Activated B cell treated with CpG ODN at 0.5 μM for 24 hours (primary cell): ENCODE results near the gene ITGB2. TPM values are rescaled to one million over a fixed set of nuclear protein-coding genes. Genes with fewer than 3 reads are reported as not detected.

ENCODE experiments used
- ATAC-seq: fragments of 200-7000 bp; cut with Tn5 transposase; one replicate; pipeline ENCODE4 v1.10.0; 2021; ENCODE audit warnings: low read depth, mild to moderate bottlenecking, moderate library complexity
- CTCF ChIA-PET: fragments of 350-600 bp; sonication (Branson Sonifier 250); formaldehyde crosslinking; loops from one replicate; lab custom pipeline; 2021; ENCODE audit warnings: antibody characterized with exemption; lab: Charles Lee
- POLR2A ChIA-PET: fragments of 350-600 bp; sonication (Branson Sonifier 250); formaldehyde crosslinking; loops from one replicate; lab custom pipeline; 2021; ENCODE audit warnings: antibody characterized with exemption; lab: Charles Lee
- DNase-seq: peaks from one replicate; pipeline ENCODE4 v3.0.0; 2022
- H3K27ac Mint-ChIP-seq: one replicate; pipeline ENCODE4 v1.8.0; 2020; ENCODE audit warnings: mixed read lengths
- H3K27me3 Mint-ChIP-seq: one replicate; pipeline ENCODE4 v1.8.0; 2021; ENCODE audit warnings: mixed read lengths
- H3K36me3 Mint-ChIP-seq: one replicate; pipeline ENCODE4 v1.8.0; 2021; ENCODE audit warnings: low read depth, mixed read lengths
- H3K4me1 Mint-ChIP-seq: one replicate; pipeline ENCODE4 v1.8.0; 2021; ENCODE audit warnings: mixed read lengths
- H3K4me3 Mint-ChIP-seq: one replicate; pipeline ENCODE4 v1.8.0; 2020; ENCODE audit warnings: mild to moderate bottlenecking, mixed read lengths
- H3K9me3 Mint-ChIP-seq: one replicate; pipeline ENCODE4 v1.8.0; 2020; ENCODE audit warnings: mixed read lengths
- intact Hi-C: fragments of 100-400 bp; cut with micrococcal nuclease; formaldehyde crosslinking; loops from one replicate; pipeline ENCODE4 v1.15.1; 2024
- total RNA-seq: library from RNA; stranded (reverse); gene quantifications from 2 replicates; pipeline ENCODE4 v1.2.3, GENCODE V29; 2022
- TF ChIP-seq, protein P1 (sequence below): fragments of 200-600 bp; IDR thresholded peaks from one replicate; pipeline ENCODE4 v1.8.0; 2022; ENCODE audit warnings: antibody characterized with exemption, mild to moderate bottlenecking

ITGB2 gene
- 124 and 131 TPM in 2 replicates for total RNA-seq

DNA sequence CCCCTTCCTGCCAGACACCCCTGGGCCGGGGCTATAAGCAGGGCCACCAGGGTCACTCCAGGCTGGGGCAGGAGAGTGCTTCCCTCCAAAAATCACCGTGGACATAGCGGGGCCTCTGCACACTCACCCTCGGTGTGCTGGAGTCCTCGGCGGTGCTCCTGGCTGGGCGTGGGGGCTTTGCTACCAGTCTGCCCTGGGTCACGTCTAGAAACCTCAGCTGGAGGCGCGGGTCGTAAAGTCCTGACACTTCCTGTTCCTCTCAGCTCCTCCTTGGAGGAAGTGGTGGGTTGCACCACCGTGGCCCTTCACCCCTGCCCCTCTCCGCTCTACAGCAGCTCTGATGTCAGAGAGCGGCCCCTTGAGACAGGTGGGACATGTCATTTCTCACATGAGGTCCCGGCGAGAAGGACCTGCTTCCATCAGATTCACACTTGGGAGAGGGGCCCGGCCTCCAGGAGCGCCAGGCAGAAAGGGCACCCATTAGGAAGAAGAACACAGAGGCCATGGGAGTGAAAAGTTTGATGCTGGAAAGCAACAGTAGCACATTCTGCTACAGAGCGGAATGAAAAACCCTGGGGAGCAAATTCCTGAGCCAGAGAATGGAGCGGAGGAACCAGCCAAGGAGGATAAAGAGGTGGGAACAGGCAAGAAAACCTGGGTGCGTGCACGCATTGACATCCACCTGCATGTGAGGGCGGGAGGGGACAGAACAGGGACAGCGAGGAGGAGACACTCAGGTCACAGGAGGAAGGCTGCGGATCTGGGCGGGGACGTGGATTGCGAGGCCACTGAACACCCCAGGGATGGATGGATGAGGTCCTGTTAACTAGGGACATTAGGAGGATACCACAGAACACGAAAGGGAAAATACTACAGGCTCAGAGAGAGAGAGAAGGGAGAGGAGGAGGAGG lies at the start of gene ITGB2:
TSS of gene ITGB2 (minus strand) at position 206 of the 911 bp plus-strand sequence. CDS start 10,117 bp downstream, outside the sequence.
- Mint-ChIP-seq H3K4me1 (peaks cover 89% of the 10 kb centered on the region), H3K9me3 (no peaks in the 10 kb centered on the region), H3K27me3 (no peaks in the 10 kb centered on the region), H3K27ac (peak within 1 kb of the TSS; percentile 94), H3K36me3 (peaks cover 15% of the 10 kb centered on the region), H3K4me3 (peak within 1 kb of the TSS; percentile 90)
- peak; percentile 69 for DNase-seq
- POLR2A ChIA-PET, result interaction anchor here (0.6 to 3.5 kb wide), 9 partner anchors 9 to 120 kb away, joined by 3 to 68 read pairs (median 4); partner anchors contain the start of genes PTTG1IP and UBE2G2
- TF ChIP-seq, protein P1, sequence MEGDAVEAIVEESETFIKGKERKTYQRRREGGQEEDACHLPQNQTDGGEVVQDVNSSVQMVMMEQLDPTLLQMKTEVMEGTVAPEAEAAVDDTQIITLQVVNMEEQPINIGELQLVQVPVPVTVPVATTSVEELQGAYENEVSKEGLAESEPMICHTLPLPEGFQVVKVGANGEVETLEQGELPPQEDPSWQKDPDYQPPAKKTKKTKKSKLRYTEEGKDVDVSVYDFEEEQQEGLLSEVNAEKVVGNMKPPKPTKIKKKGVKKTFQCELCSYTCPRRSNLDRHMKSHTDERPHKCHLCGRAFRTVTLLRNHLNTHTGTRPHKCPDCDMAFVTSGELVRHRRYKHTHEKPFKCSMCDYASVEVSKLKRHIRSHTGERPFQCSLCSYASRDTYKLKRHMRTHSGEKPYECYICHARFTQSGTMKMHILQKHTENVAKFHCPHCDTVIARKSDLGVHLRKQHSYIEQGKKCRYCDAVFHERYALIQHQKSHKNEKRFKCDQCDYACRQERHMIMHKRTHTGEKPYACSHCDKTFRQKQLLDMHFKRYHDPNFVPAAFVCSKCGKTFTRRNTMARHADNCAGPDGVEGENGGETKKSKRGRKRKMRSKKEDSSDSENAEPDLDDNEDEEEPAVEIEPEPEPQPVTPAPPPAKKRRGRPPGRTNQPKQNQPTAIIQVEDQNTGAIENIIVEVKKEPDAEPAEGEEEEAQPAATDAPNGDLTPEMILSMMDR, result no peak
- intact Hi-C loops, result loop anchor here (1.0 to 10.0 kb wide), 4 partner anchors 9 to 586 kb away; partner anchors contain the start of gene CFAP410
- CTCF ChIA-PET, result interaction anchor here (0.6 to 1.6 kb wide), 6 partner anchors 11 to 120 kb away, joined by 3 to 7 read pairs (median 4); no protein-coding TSS in a partner anchor
- ATAC-seq, result peak; percentile 91

GRCh38 chr21:44969931-44970755 lies 49.4 kb upstream of the ITGB2 start:
- Mint-ChIP-seq H3K9me3 (no peaks in the 10 kb centered on the region), H3K27ac (no peak overlapping the region), H3K36me3 (peaks cover 28% of the 10 kb centered on the region), H3K4me1 (peaks cover 17% of the 10 kb centered on the region), H3K4me3 (no peak overlapping the region), H3K27me3 (no peaks in the 10 kb centered on the region)
- ChIA-PET CTCF (interaction anchor here (1.3 kb wide), 1 partner anchor 167 kb away, joined by 4 read pairs; no protein-coding TSS in a partner anchor), POLR2A (no interaction called here)
- intact Hi-C loops, result no loop called here
- TF ChIP-seq, protein P1, result no peak
- no peak for DNase-seq
- no peak for ATAC-seq

DNA sequence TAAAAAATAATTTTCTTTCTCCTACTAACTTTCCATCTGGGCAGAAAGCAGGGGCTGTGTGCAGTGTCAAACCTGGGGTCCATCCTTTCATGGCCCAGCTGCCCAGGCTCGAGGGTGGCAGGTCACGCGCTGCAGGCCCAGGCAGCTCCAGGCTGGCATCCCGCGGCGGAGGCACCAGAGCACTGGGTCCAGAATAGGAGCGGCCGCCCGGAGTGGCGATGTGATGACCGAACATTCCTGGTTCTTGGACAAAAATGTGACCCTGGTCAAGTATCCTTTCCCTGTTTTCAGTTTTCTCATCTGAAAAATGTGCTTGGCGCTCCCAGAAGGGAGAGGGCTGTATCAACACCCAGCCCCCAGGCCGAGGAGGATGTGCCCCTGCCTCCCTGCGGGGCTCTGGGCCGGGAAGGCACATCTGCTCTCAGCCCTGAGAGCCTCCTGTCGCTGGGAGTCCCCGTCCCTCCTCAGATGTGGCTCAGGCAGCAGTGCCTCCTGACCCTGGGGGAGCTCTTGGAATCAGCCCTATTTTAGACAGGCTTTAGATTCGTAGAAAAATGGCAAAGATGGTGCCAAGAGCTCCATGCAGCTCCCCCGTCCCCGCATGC lies 48.5 kb upstream of the ITGB2 start:
- no peak overlapping the region for H3K27ac Mint-ChIP-seq
- DNase-seq (no peak), ATAC-seq (no peak)
- H3K4me3 Mint-ChIP-seq, result no peak overlapping the region
- intact Hi-C loops, result no loop called here
- no peaks in the 10 kb centered on the region for H3K27me3 Mint-ChIP-seq
- TF ChIP-seq, protein P1, result no peak
- H3K9me3 Mint-ChIP-seq, result no peaks in the 10 kb centered on the region
- peaks cover 25% of the 10 kb centered on the region for H3K4me1 Mint-ChIP-seq
- peaks cover 28% of the 10 kb centered on the region for H3K36me3 Mint-ChIP-seq
- ChIA-PET POLR2A (no interaction called here), CTCF (interaction anchor here (1.3 kb wide), 1 partner anchor 168 kb away, joined by 4 read pairs; no protein-coding TSS in a partner anchor)

GRCh38 chr21:44967082-44968047 lies 46.7 kb upstream of the ITGB2 start:
- ATAC-seq (no peak), DNase-seq (no peak)
- intact Hi-C loops, result no loop called here
- Mint-ChIP-seq H3K27me3 (no peaks in the 10 kb centered on the region), H3K4me1 (peaks cover 26% of the 10 kb centered on the region), H3K27ac (no peak overlapping the region), H3K9me3 (no peaks in the 10 kb centered on the region), H3K4me3 (no peak overlapping the region), H3K36me3 (peaks cover 34% of the 10 kb centered on the region)
- TF ChIP-seq, protein P1, result no peak
- ChIA-PET CTCF (interaction anchor here (1.1 kb wide), 1 partner anchor 161 kb away, joined by 4 read pairs; no protein-coding TSS in a partner anchor), POLR2A (no interaction called here)
